ENCODE results near the gene ANTXR1. TPM values are rescaled to one million over a fixed set of nuclear protein-coding genes. Genes with fewer than 3 reads are reported as not detected.

The ANTXR1 gene
- total RNA-seq, 2 experiments from 2014 or later = 0.05 to 0.23 TPM

- H3K27me3 Mint-ChIP-seq = peaks cover 22% of the 10 kb centered on the region
- H3K4me1 Mint-ChIP-seq = no peaks in the 10 kb centered on the region
- no peaks in the 10 kb centered on the region for H3K9me3 Mint-ChIP-seq
- ChIA-PET CTCF (no interaction called here), POLR2A (no interaction called here)
- no peak overlapping the region for H3K27ac Mint-ChIP-seq
- no peaks in the 10 kb centered on the region for H3K36me3 Mint-ChIP-seq (ENCODE audit: low read depth)
- DNase-seq = no peak
- no peak overlapping the region for H3K4me3 Mint-ChIP-seq
Measured at GRCh38 chr2:69131983-69132675, 119.2 kb downstream of the ANTXR1 start.

- no peak overlapping the region for H3K27ac Mint-ChIP-seq
- no peaks in the 10 kb centered on the region for H3K9me3 Mint-ChIP-seq
- H3K27me3 Mint-ChIP-seq = peaks cover 17% of the 10 kb centered on the region
- H3K4me3 Mint-ChIP-seq = no peak overlapping the region
- DNase-seq = no peak
- H3K4me1 Mint-ChIP-seq = no peaks in the 10 kb centered on the region
- H3K36me3 Mint-ChIP-seq (ENCODE audit: low read depth) = no peaks in the 10 kb centered on the region
- ChIA-PET CTCF (no interaction called here), POLR2A (no interaction called here)
Measured at GRCh38 chr2:69132960-69133590, 120.1 kb downstream of the ANTXR1 start.

- no peak for DNase-seq
- H3K27ac Mint-ChIP-seq = no peak overlapping the region
- no peaks in the 10 kb centered on the region for H3K4me1 Mint-ChIP-seq
- no peak overlapping the region for H3K4me3 Mint-ChIP-seq
- H3K27me3 Mint-ChIP-seq = peaks cover 15% of the 10 kb centered on the region
- no peaks in the 10 kb centered on the region for H3K36me3 Mint-ChIP-seq (ENCODE audit: low read depth)
- POLR2A ChIA-PET = no interaction called here
- H3K9me3 Mint-ChIP-seq = no peaks in the 10 kb centered on the region
- CTCF ChIA-PET = no interaction called here
Measured at GRCh38 chr2:69133898-69134297, 120.9 kb downstream of the ANTXR1 start.

GRCh38 chr2:69134306-69134945 is 121.4 kb downstream of the ANTXR1 start:
- no peak for DNase-seq
- H3K4me1 Mint-ChIP-seq = no peaks in the 10 kb centered on the region
- ChIA-PET POLR2A (no interaction called here), CTCF (no interaction called here)
- no peaks in the 10 kb centered on the region for H3K9me3 Mint-ChIP-seq
- H3K27me3 Mint-ChIP-seq = peaks cover 14% of the 10 kb centered on the region
- no peak overlapping the region for H3K27ac Mint-ChIP-seq
- H3K4me3 Mint-ChIP-seq = no peak overlapping the region
- no peaks in the 10 kb centered on the region for H3K36me3 Mint-ChIP-seq (ENCODE audit: low read depth)

DNA sequence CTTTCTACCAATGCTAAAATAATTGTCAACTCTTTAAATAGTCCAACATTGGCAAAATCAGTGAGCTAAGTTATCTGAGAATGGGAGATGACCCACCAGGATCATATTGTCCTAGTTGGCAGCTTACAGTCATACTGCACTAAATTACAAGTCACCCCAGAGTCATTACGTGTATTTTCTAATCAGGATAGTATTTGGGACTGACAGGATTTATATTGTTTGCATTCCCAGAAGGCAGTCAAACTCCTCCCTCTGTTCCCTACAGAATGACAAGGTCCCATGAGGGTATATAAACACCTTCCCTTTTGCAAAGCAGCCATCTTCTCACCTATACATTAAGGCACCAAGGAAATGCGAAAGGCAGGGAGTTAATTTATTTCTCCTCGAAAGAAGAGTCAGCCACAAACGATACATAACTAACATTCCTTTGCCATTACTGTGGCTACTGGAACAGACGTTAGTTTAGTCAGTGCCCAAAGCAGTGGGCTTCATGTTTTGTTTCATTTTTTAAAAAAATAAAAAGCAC is 125.3 kb downstream of the ANTXR1 start:
- peaks cover 29% of the 10 kb centered on the region for H3K27me3 Mint-ChIP-seq
- CTCF ChIA-PET = no interaction called here
- POLR2A ChIA-PET = no interaction called here
- H3K9me3 Mint-ChIP-seq = no peaks in the 10 kb centered on the region
- H3K27ac Mint-ChIP-seq = no peak overlapping the region
- DNase-seq = no peak
- no peaks in the 10 kb centered on the region for H3K4me1 Mint-ChIP-seq
- no peaks in the 10 kb centered on the region for H3K36me3 Mint-ChIP-seq (ENCODE audit: low read depth)
- H3K4me3 Mint-ChIP-seq = no peak overlapping the region

DNA sequence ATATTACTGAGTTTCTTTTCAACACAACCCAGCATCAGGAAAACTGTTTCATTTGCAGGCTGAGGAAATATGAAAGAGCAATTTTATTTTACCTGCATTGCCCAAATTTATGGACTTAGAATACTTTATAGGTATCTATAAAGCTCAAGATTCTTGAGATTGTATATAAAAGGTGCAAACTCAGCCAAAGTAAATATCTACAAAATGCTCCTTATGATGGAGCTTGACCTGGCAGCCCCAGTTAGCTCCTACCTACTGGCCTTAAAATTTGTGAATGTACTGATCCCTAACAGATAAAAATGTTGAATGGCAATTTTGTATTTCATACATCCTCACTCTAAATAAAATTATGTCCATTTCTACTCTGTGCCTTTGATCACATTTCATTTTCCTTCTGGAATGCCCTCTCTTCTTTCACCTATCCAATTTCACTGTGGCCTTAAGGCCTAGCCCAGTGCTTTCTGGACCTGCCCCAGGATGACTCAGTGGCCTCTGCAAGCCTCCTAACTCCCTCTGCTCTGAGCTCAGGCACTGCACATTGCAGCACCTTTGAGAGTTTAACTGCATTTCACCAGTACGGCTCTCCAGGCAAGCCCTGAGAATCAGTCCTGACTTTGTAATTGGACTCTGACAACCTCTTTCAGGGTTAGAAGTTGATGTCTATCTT is 125.9 kb downstream of the ANTXR1 start:
- no peak overlapping the region for H3K27ac Mint-ChIP-seq
- H3K9me3 Mint-ChIP-seq = no peaks in the 10 kb centered on the region
- H3K27me3 Mint-ChIP-seq = peaks cover 27% of the 10 kb centered on the region
- no peak for DNase-seq
- CTCF ChIA-PET = no interaction called here
- no peaks in the 10 kb centered on the region for H3K36me3 Mint-ChIP-seq (ENCODE audit: low read depth)
- no peaks in the 10 kb centered on the region for H3K4me1 Mint-ChIP-seq
- H3K4me3 Mint-ChIP-seq = no peak overlapping the region
- POLR2A ChIA-PET = no interaction called here

GRCh38 chr2:69139778-69140670 is 127.0 kb downstream of the ANTXR1 start:
- ChIA-PET CTCF (no interaction called here), POLR2A (no interaction called here)
- H3K36me3 Mint-ChIP-seq (ENCODE audit: low read depth) = no peaks in the 10 kb centered on the region
- no peaks in the 10 kb centered on the region for H3K9me3 Mint-ChIP-seq
- H3K4me3 Mint-ChIP-seq = no peak overlapping the region
- DNase-seq = no peak
- H3K27ac Mint-ChIP-seq = no peak overlapping the region
- peaks cover 25% of the 10 kb centered on the region for H3K27me3 Mint-ChIP-seq
- H3K4me1 Mint-ChIP-seq = no peaks in the 10 kb centered on the region

DNA sequence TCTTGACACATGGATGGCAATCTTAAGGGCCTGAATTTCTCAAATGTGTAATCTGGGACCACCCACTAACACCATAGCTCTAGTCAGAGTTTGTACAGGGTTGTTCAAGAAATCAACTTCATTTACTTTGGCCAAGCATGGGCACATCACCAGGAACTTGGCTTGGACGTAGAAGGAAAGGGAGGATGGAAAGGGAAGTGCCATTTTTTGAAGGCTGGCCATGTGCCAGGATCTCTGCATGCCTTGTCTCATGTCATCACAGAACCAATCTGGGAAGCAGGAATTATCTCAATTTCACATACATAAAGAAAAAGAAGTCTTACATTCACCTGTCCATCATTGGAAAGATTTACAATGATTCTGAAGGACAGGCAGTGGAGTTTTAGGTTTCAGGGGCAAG is 128.1 kb downstream of the ANTXR1 start:
- Mint-ChIP-seq H3K27me3 (peaks cover 25% of the 10 kb centered on the region), H3K4me1 (no peaks in the 10 kb centered on the region), H3K27ac (no peak overlapping the region), H3K4me3 (no peak overlapping the region), H3K9me3 (no peaks in the 10 kb centered on the region), H3K36me3 (ENCODE audit: low read depth) (no peaks in the 10 kb centered on the region)
- ChIA-PET CTCF (no interaction called here), POLR2A (no interaction called here)
- DNase-seq = no peak

DNA sequence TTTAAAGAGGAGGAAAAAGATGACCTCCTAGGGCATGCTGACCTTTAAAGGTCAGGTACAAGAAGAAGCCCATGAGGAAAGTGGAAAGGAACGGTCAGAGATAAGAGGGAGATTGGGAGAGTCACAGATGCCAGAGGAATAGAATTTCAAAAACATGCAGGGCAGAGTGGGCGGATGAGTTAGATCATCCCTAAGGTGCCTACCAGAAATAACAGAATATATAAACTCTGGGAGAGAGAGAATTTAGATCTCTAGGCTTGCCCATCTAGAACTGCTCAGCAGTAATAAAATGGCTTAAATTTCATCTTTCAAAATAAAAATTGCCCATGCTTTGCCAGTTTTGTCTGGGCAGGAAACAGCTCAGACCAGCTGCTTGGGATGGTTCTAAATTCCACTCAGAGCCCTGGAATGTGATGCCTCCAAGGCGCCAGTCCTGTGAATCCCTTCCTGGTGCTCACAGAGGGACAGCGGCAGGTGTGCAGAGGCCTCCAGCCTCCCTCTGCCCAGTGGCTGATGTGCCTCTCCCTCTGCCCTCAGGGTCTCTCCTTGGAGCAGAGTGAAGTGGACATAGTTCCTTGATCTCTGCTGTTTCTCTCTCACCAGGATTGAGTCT is 130.9 kb downstream of the ANTXR1 start:
- Mint-ChIP-seq H3K27me3 (peaks cover 18% of the 10 kb centered on the region), H3K36me3 (ENCODE audit: low read depth) (no peaks in the 10 kb centered on the region), H3K27ac (no peak overlapping the region), H3K4me1 (no peaks in the 10 kb centered on the region), H3K9me3 (no peaks in the 10 kb centered on the region), H3K4me3 (no peak overlapping the region)
- no peak for DNase-seq
- ChIA-PET POLR2A (no interaction called here), CTCF (no interaction called here)

DNA sequence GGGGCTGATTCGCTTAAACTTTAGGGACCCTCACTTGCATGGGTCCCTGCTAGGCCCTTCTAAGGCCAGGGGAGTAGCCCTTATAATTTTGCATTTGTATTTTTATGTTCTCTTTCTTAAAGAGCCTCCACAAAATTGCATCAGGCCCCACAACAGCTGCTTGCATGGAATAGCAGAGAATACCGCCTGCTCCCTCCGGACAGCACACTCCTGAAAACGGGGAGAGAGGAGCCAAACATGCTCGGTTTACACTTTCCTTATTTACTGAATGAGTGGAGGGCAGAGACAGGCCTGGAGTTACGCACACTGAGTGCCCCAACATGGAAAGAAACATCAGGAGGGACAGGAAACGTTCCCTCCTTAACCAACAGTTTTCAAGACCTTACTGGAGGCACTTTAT is 132.2 kb downstream of the ANTXR1 start:
- H3K4me3 Mint-ChIP-seq = no peak overlapping the region
- H3K27me3 Mint-ChIP-seq = peaks cover 18% of the 10 kb centered on the region
- no peaks in the 10 kb centered on the region for H3K4me1 Mint-ChIP-seq
- POLR2A ChIA-PET = no interaction called here
- H3K27ac Mint-ChIP-seq = no peak overlapping the region
- no peaks in the 10 kb centered on the region for H3K36me3 Mint-ChIP-seq (ENCODE audit: low read depth)
- CTCF ChIA-PET = no interaction called here
- no peaks in the 10 kb centered on the region for H3K9me3 Mint-ChIP-seq
- no peak for DNase-seq

DNA sequence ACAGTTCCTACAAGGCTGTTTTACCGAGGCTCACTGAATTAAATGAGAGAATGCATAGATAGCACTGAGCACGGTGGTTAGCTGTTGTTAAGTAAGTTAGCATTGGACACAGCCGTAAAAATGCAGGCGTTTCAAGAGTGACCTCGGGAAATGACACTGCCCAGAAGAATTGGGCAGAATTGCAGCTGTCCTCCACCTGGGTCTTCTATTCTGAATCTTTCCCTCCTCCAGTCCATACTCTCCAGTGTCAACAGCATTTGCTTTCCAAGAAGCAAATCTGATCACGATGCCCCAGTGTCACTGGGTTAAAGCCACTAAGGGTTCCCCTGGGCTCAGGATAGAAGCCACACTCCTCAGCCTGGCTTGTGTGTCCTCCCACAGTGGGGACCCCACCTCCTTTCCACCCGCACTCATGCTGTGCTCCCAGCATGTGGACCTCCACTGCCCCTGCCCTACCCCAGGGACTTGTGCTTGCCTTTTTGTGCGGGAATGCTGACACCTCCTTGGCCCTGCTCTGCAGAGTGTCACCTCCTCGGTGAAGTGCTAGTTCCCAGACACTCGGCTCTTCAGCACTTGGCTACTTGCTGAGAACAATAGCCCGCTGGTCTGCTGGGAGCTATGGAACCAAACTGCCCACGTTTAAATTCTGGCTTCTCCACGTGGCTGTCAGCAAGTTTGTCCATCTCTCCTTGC is 135.0 kb downstream of the ANTXR1 start:
- Mint-ChIP-seq H3K9me3 (no peaks in the 10 kb centered on the region), H3K4me1 (no peaks in the 10 kb centered on the region), H3K36me3 (ENCODE audit: low read depth) (no peaks in the 10 kb centered on the region), H3K4me3 (no peak overlapping the region), H3K27me3 (peaks cover 4% of the 10 kb centered on the region), H3K27ac (no peak overlapping the region)
- POLR2A ChIA-PET = no interaction called here
- CTCF ChIA-PET = no interaction called here
- DNase-seq = no peak

DNA sequence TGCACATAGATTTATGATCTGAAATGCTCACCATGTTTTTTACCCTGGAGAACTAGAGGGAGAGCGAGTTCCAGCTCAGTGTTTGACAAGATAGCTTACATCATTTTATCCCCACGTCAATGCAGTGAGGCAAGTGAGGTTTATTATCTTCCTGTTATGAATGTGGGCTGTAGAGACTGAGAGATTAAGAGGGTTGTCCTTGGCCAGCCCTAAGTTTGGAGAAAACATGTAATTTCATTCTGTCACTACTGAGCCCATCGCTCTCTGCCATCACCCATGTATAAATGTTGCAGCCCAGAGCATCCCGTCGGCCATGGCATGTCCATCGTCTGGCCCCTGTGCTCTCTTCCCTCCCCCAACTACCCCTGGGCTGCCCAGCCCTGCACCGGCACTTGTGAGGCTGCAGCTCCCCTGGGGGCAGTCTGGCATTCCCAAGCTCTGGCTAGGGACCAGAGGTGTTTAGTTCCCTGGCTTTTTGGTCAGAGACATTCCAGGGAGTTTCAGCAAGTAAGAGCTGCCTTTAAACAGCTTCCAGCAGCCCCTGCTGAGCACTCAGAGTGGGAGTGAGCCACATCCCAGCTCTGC is 136.7 kb downstream of the ANTXR1 start:
- Mint-ChIP-seq H3K27me3 (no peaks in the 10 kb centered on the region), H3K4me1 (no peaks in the 10 kb centered on the region), H3K36me3 (ENCODE audit: low read depth) (no peaks in the 10 kb centered on the region), H3K4me3 (no peak overlapping the region), H3K9me3 (no peaks in the 10 kb centered on the region), H3K27ac (no peak overlapping the region)
- no peak for DNase-seq
- ChIA-PET POLR2A (no interaction called here), CTCF (no interaction called here)
